ENCODE measurements around the gene BPHL. TPM values are rescaled to one million over a fixed set of nuclear protein-coding genes. Genes with fewer than 3 reads are reported as not detected.
A peak's percentile ranks its signal among the peaks of the same experiment; 100 is the strongest.

BPHL gene
- total RNA-seq, 1 experiment from 2014 or later: 31.3 TPM

DNA sequence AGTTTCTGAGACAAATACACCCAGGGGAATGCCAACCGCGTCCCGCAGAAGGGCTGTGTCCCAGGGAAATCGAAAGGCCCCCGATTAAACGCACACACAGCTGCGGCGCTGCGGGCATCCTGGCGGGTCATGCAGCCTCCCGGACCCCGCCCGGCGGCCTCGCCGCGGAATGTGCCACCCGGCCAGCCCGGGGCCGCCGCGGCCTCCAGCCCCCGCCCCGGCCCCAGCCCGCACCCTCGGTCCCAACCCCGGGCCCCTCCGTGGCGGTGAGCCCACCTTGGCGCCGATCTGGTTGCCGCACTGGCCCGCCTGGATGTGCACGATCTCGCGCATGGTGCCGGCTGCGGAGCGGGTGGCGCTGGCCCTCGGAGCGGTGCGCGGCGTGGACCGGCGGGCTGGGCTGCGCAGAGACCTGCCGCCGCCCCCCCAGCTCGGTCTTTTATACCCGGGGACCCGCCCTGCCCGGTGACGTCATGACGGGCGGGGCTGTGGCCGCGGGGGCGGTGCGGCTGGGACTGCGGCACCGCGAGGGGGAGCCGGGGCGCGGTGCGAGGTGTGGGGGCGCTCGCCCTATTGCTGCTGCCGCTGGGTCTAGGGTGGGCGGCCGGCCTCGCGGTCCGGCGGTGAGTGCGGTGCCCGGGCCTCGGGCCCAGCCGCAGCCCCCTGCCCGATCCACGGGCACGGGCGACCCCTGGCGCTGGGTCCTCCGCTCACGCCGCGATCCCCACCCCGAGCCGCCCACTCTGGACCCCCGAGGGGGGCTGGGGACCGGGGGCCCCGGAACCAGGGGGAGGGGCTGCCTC, 38.8 kb downstream of the BPHL start, which contains the start of gene TUBB2A (continued):
- TF ChIP-seq REST (IDR thresholded peaks at IDR 0.05; ENCODE audit: low read depth) (no peak), JUND (IDR thresholded peaks at IDR 0.05) (0 out of 2 replicates have a peak, but pooled peaks have one; percentile 31), CBX3 (IDR thresholded peaks at IDR 0.05; ENCODE audit: low read depth) (no peak), ELF1 (IDR thresholded peaks at IDR 0.05; ENCODE audit: borderline replicate concordance, low read depth) (no peak), POLR2A (IDR thresholded peaks at IDR 0.05; ENCODE audit: borderline replicate concordance, extremely low read depth, insufficient read depth, insufficient read length) (peak; percentile 97), RAD21 (IDR thresholded peaks at IDR 0.05; ENCODE audit: low read depth) (peak; percentile 39; the same call in 1 of the 2 replicates), ZBTB33 (IDR thresholded peaks at IDR 0.05; ENCODE audit: extremely low read depth, insufficient replicate concordance, low read length) (peak; percentile 60), SIN3A (IDR thresholded peaks at IDR 0.05; ENCODE audit: low read depth) (peak; percentile 96), POLR2AphosphoS5 (IDR thresholded peaks at IDR 0.05; ENCODE audit: low read depth, low read length) (peak; percentile 99), EGR1 (IDR thresholded peaks at IDR 0.05; ENCODE audit: low read depth) (peak; percentile 98)
- TF ChIP-seq, protein P1, sequence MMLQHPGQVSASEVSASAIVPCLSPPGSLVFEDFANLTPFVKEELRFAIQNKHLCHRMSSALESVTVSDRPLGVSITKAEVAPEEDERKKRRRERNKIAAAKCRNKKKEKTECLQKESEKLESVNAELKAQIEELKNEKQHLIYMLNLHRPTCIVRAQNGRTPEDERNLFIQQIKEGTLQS (IDR thresholded peaks at IDR 0.05): no peak

All from HCT116 (cell line).